ENCODE results near the gene ZP2.
"Not testable (repeated sequence)": the region's sequence is repeated elsewhere in the genome, so short reads cannot be mapped to it uniquely, and the experiment has no call there.

Gene ZP2

DNA sequence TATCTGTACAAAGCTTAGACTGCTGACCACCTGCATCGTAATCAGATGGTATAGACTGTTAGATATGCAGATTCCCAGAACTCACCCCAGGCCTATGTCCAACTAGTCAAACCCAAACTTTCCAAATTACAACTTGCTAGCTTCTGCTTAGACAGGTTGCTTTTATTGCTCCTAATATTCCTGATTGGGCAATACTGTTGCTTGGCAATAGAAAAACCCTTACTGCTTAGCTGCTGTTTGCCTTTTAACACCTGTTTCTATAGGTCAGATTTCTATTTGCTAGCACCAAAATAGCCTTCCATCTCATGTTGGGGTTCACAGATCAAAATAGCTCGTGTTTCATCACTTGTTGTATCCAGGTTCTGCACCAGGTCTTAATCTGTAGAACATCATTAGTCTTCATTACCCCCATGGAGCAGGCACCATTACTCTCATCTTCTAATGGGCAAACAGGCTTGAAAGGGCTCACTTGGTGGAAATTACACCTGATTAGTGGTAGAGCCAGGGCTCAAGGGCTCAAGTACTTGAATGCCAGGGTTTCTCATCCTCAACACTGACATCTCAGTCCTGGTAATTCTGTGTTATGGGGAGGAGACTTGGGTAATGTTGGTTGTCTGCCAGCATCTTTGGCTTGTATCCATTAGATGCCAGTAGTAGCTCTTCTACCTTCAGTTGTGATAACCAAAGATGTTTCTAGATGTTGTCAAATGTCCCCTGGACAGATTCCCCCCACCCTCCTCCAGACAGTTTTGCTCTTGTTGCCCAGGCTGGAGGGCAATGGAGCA lies 2.7 kb downstream of the ZP2 start:
- no peak for DNase-seq

DNA sequence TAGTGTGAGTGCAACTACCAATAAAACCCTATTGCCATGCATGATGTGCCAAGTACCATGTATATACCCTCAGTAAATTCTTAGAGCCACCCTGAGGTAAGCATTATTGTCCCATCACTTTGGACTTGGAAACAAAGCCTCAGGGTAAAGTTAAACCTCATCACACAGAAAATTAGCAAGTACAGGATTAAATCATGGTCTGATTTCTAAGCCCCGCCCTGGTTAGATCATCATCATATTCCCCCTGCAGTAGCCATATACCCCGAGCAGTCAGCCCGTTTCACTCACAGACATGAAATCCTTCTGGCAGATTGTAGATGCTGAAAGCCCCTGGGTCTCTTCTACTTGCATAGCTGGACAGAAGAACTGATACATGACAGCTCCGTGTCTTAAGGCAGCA lies 4.8 kb downstream of the ZP2 start:
- DNase-seq: no peak

DNA sequence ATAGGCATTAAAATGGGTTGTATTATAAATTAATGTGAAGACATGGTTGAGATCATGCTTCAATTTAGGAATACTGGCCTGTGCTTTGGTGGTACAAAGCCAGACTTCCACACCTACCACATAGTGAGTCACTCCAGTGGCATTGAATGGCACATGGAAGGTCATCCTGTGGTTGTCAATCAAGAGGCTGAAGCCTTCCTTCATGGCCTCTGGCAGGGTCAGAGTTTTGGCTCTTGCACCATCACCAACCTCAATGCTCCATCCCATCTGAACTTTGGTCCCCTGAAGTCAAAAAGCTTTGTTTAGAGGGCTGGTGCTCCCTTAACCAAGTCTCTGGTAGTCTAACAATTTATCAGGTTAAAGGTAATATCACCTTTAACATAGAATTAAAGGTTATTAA lies 6.1 kb downstream of the ZP2 start:
- no peak for DNase-seq

DNA sequence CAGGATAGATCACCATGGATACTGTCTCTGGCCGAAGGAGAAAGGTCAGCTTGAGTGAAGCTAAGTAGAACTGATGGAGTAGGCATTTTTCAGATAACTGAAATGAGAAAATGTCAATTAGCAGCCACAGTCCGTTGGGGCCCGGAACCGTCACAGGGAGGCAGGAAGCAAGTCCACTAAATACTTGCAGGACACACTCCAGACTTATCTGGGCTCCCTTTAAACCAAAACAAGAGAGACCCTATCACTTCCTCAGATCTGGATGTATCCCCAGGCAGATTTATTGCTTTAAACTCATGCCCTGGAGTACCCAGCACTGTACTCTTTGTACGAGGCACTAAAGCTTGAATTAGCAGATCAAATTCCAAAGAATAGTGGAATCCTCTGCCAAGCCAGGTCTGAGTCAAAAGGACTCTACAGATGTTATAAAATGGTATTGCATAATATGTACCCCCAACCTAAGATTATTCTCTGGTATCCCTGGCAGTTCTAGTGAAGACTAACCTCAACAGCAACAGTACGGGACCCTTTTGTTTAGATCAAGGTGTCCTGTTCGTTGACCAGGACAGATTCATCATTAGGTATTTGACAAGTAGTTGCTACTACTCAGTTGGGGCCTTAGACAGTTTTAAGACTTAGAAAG lies 8.1 kb downstream of the ZP2 start:
- peak; percentile 36 for DNase-seq

DNA sequence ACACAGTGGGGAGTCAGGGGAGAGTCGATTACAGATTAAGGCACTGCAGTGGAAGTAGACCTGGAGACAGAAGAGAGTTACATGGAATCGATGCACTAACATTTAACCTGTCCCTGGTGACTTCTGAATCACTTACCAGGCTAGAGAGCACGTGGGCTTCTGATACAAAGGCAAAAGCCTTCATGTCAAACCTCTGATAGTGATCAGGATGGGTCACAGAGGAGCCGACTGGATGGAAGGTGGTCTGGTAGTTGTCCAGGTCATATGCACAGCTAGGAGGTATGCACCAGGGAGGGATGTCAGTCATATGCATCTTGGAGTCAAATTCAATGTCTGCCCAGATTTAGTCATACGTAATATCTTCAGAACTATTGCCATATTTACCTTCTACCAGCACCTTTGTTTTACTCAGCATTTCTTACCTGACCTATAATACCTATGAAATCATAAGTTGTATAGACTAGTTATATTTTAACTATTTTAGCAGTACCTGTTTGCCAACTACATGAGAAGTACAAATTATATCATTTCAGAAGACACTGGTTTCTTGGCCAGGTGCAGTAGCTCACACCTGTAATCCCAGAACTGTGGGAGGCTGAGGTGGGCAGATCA lies 11.7 kb downstream of the ZP2 start:
- DNase-seq: no peak

DNA sequence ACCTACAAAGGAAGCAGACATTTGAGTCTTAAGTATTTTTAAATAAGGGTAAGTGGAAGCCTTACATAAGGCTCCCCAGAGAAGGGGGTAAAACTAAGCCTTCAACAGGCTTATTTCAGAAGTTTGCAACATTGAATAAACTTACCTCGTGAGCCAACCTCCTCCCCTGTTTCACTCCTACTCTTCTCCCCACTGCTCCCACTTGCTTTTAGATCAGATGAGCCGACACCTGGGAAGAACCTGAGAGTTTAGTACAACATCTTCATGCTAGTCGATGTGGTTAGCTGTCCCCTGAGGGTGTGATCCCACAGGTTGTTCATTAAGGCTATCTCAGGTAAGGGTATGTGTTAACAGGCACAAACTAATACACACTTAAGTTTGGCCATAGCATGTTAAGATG lies 13.8 kb downstream of the ZP2 start:
- DNase-seq: no peak

DNA sequence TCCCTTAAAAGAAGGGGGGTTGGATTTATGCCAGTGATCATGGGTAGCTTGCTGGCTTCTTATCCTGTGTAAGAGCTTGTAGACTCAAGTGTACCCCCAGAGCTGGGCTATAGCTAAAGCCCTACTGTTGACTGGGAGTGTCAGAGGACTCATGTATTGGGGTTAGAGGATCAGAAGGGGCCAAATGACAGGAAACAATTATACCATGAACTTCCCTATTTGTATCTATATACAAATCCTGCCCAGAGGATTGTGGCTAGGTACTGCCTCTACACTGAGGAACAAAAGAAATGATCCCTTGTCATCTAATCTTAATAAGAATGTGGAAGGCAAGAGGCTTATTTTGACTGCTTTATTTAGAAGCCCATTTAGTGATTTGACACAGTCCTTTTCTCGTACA lies 14.3 kb downstream of the ZP2 start:
- no peak for DNase-seq

DNA sequence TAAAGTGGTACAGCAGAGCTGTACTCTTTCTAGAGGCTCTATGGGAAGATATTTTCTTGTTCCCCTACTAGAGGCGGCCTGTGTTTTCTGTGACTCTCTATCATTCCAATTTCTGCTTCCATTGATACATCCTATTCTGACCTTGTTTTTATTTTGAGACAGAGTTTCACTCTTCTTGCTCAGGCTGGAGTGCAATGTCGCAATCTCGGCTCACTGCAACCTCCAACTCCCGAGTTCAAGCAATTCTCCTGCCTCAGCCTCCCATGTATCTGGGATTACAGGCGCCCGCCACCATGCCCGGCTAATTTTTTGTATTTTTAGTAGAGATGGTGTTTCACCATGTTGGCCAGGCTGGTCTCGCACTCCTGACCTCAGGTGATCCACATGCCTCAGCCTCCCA lies 16.0 kb downstream of the ZP2 start:
- not testable (repeated sequence) for DNase-seq

DNA sequence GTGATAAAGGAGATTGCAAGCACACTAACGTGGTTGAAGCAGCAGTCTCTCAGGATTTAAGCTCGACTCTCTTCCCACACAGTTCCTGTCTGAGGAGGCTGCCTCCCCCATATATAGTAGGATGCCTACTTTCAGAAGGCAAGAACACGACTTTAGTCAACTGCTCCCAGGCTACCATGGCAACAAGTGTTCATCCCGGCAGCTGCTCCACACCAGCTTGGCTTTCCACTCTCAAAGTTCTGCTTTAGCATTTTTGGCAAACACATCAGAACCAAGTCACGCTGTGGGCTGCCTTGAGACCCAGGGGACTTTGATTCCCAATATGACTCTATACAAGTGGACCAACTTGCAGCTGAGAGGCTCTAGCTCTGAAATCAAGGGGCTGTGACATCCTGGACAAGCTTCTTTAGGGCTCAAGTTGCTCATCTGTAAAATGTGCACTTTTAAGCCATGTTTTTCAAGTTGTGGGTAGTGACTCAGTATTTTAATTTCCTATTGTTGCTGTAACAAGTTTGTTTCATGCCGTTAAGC lies 16.5 kb downstream of the ZP2 start:
- DNase-seq: no peak

DNA sequence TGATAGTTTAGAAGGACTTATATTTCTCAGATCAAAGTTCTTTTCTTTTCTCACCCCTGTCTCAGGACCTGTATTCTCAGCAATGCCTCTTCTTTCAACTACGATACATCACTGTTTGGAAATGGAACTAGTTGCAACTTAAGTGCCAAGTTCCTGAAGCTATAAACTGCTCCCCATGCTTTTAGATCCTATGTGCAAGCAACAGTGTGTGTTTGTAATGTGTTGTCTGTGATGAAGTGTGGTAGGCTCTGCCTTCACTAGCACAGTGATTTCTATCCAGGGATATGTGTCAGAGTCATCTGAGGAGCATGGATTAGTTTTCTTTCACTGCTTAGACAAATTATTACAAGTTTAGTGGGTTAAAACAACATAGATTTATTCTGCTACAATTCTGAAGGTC lies 18.4 kb downstream of the ZP2 start:
- no peak for DNase-seq

DNA sequence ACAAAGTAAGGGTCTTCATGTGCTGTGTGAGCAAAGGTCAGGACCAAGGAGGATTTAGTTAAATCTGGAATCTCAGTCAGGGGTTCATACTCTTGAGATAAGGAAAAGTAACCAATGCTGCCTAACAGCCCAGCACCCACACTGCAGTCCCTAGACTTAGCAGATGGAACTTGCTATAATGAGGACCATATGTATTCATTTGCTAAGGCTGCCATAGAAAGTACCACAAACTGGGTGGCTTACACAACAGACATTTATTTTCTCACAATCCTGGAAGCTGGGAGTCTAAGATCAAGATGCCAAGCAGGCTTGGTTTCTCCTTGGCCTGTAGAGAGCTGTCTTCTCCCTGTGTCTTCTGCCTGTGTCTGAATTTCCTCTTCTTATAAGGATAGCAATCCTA lies 20.8 kb downstream of the ZP2 start:
- DNase-seq: no peak

DNA sequence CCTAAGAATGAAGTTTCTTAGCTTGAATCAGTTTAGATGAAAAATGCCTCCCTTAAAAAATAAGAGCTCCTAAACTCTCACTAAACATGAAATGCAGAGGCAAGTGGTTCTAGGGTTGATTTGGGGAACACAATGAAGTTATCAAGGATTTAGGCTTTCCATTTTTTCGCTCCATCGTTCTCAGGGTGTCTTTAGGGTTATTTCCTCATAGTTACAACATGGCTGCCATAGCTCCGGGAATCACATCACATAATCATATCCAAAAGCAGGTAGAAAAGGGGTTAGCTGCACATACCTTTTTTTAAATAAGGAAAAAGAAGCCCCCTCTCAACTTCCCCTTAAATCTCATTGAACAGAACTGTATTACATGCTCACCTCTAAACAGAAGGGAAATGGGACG lies 21.4 kb downstream of the ZP2 start:
- DNase-seq: no peak

DNA sequence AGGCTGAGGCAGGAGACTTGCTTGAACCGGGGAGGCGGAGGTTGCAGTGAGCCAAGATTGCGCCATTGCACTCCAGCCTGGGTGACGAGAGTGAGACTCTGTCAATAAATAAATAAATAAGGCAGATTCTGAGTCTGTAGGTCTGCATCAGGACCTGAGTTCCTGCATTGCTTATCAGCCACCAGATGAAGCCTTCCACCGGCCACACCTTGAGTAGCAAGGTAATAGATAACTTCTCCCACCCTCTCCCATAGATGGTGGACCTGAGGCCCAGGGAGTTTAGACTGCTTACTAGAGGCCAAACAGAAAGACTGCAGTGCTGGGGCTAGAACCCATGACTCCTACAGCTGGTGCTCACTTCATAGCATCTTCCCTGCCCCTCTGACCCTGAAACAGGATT lies 22.1 kb downstream of the ZP2 start:
- no peak for DNase-seq

DNA sequence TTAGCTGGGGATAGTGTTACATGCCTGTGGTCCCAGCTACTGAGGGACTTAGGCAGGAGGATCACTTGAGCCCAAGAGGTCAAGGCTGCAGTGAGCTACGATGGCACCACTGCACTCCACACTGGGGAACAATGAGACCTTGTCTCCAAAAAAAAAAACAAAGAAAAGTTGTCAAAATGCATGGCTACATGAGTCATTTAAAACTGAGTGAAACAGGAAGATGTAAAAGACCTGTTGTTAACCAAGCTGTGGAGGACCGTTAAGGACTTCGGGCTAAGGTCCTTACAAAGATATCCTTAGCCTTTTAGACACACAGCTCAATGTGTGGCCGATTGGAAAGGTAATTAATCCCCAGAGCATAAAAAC lies 25.1 kb downstream of the ZP2 start:
- DNase-seq: no peak

DNA sequence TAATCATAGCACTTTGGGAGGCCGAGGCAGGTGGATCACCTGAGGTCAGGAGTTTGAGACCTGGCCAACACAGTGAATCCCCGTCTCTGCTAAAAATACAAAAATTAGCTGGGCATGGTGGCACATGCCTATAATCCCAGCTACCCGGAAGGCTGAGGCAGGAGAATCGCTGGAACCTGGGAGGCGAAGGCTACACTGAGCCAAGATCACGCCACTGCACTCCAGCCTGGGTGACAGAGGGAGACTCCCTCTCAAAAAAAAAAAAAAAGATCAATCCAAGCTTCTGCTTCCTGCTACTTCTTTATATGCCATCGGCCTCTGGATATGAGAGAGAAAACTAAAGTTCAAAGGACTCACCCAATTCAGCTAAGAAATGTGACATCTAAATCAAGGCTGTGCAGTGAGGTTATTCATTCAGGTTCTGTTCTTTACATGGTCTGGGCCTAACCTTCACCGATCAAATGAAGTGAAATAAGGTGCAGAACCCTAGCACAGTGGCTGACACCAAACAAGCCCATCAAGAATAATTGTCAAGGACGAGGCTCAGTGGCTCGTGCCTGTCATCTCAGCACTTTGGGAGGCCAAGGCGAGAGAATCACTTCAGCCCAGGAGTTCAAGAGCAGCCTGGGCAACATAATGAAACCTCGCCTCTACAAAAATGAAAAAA lies 25.6 kb downstream of the ZP2 start:
- DNase-seq: no peak

DNA sequence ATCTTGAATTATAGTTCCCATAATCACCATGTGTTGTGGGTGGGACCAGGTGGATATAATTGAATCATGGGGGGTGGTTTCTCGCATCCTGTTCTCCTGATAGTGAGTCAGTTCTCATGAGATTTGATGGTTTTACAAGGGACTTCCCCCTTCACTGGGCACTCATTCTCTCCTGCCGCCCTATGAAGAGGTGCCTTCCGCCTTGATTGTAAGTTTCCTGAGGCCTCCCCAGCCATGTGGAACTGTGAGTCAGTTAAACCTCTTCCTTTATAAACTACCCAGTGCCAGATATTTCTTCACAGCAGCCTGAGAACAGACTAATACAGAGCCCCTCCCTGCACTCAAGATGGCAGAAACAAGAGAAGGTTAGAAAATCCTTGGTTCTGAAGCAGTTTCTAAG lies 26.5 kb downstream of the ZP2 start:
- DNase-seq: no peak

DNA sequence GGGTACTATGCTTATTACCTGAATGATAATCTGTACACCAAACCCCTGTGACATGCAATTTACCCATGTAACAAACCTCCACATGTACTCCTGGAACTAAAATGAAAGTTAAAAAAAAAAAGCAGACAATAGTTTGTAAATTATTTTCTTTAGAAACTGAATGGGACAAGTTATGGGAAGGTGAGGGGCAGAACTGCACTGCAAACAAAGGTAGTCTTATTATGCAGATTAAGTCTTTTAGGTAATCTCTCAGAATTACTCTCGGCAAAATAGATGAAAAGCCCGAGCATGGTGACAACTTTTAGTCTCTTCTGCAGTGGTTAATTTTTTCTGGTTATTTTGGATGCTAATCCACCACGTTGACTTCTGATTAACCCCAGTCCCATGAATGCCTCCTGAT lies 27.4 kb downstream of the ZP2 start:
- no peak for DNase-seq

DNA sequence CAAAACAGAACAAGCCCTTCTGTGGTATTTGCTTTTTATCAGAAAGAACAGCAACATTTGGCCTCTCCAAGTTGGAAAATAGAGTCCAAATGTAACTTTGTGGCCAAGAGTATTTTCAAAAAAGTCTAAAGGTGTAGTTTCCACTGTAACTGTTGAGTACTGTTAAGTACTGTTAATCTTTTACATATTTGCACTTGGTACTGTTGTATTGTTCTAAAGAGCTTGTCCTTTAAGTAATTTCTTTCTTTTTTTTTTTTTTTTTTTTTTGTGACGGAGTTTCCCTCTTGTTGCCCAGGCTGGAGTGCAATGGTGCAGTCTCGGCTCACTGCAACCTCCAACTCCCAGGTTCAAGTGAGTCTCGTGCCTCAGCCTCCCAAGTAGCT lies 31.4 kb downstream of the ZP2 start:
- no peak for DNase-seq

DNA sequence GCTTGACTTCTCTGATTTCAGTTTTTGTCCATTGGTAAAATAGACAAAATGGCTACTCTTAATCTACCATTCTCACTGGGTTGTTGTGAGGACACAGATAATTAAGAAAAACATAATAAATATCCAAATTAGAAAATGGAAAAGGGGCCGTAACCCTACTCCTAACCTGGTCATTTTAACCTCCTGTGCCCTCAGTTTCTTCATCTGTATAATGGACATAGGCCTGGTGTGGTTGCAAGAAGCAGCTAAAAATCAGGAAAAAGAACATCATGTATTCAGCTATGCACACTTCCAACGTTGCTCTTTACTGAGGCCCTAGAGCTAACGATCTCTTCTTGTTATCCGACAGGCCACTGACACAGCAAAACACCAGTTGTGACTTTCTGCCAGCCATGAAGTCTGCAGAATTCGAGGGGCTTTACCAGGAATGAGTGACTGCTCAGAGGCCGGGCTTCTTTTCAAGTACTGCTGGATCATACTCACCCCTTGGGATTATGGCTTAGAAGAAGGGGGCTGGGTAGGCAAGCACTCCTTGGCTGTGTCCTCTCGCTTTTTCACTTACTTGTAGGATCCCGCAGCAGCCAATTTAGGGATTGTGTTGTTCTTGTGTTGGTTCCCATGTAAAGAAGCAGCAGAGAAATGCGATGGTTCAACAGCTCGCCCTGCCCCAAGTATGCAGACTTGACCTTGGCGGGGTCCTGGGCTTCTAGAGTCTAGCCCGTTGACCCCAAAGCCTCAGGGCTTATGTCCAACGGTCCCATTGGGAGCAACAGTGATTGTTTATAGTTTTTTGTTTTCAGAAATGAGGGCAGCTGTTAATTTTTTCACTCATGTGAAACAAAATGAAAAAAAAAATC lies 32.0 kb downstream of the ZP2 start:
- no peak for DNase-seq

DNA sequence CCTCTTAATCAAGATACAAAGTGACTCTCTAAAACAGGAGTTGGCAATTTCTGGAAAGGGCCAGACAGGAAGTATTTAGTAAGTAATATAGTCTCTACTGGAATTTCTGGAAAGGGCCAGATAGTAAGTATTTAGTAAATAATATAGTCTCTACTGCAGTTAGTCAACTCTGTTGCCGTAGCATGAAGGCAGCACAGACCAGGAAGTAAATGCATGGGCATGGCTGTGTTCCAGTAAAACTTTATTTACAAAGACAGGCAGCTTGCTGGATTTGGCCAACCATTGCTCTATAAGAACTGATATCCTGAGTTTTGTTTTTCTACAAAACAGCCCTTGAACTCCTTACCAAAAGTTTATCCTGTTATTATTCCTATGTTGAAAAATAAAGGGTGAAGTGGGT lies 36.0 kb downstream of the ZP2 start:
- DNase-seq: no peak

DNA sequence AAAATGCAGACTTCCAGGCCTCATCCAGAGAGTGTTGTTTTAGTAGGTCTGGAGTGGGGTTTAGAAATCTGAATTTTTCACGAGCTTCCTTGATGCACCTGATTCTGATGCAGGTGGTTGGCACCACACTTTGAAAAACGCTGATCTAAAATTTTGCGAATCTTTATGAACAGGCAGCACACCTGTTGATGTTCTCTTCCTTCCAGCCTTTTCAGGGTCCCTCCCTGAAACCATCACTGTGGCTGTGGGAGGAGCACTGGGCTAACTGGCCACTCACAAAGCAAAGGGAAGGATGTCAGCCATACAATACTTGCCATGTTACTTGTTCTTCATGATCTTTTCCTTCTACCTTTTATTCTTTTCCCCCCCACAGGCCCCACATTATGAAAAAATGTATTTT lies 38.7 kb downstream of the ZP2 start:
- no peak for DNase-seq

DNA sequence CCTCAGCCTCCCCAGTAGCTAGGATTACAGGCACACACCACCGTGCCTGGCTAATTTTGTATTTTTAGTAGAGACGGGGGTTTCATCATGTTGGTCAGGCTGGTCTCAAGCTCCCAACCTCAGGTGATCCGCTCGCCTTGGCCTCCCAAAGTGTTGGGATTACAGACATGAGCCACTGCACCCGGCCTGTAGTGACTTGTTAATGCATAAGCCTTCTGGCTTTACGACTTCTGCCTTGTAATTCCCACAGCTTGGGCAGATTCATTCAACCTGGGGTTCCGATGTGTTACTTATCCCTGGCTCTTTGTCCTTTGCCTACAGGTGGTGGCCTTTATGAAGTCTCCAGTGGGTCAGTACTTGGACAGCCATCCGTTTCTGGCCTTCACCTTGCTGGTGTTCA lies 41.3 kb downstream of the ZP2 start:
- not testable (repeated sequence) for DNase-seq
